GM19395 (cell line): ENCODE measurements around the gene PHF23.

Experiments
- ATAC-seq: cut with Tn5 transposase; IDR thresholded peaks from one replicate; pipeline ENCODE4 v1.9.1; 2021; ENCODE audit warnings: mild to moderate bottlenecking, moderate library complexity; ENCODE audit not compliant: unreplicated experiment

Gene PHF23

GRCh38 chr17:7221278-7222092, 17.8 kb downstream of the PHF23 start:
- no peak for ATAC-seq

- no peak for ATAC-seq
These were observed 18.5 kb downstream of the PHF23 start for GRCh38 chr17:7220593-7221277.

GRCh38 chr17:7219812-7220592, 19.3 kb downstream of the PHF23 start, which contains the start of the genes ACADVL and DLG4:
TSS of gene ACADVL (plus strand) at chr17:7219938. CDS start at chr17:7219985, 47 bp downstream.
TSS of gene DLG4 (minus strand) at chr17:7219836.
- ATAC-seq, result peak; percentile 59

- ATAC-seq, result no peak
These were observed 19.9 kb downstream of the PHF23 start for GRCh38 chr17:7219229-7219811.

- no peak for ATAC-seq
These were observed 20.5 kb downstream of the PHF23 start for GRCh38 chr17:7218758-7219157.

DNA sequence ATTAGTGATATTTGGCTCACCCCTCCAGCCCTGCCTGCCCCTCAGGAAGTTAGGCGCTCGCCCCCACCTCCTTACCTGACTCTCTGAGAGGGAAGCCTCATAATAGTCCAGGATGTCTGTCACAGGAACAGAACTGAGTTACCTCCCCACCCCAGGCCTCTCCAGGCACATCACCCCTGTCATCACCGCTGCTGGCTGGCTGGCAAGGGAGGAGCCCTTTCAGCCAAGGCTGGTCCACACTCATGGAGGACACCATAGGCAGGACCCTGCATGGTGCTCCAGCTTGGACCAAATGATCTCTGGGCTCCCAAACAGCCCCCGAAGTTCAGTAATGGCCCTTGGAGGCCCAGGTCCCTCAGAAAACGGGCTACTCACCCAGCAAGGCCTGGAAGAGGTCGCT, 21.1 kb downstream of the PHF23 start:
- ATAC-seq, result no peak

DNA sequence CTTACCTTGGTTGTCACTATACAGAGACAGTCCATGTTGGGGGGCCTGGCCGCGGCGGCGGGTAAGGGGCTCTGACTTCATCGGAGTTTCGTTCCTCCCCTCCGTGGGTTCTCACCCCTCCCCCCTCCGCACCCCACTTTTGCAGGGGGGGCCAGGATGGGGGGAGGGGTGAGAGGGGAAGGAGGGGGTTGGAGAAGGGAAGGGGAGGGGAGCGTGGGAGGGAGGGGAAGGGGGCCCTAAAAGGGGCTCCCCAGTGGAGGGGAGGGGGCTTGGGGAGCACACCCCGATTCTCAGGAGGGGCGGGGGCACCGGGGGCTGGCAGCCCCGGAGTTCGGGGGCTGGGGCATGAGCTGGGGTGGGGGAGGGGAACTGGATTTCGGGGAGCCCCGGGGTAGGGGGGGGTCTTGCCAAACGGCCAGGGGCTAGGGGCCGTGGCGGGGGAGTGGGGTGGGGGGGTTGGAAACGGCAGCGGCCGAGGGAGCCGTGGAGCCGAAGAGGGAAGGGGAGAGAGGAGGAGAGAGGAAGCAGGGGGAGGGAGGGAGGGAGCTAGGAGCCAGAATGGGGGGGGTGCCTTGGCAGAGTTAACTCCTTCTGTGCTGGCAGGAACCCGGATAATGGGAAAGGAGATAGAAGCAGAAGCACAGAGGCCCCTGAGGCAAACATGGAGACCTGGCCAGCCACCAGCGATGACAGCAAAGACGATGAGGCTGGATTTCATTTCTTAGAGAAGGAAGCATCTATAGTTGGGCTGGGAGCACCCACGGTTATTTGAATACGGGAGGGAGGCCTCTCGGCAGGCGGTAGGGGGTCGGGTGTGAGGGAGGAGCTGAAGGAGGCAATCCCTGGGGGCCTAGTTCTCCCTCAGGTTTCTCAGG, 21.9 kb downstream of the PHF23 start:
- no peak for ATAC-seq

- ATAC-seq, result no peak
These were observed 22.8 kb downstream of the PHF23 start for GRCh38 chr17:7216242-7217112.

- no peak for ATAC-seq
These were observed 23.5 kb downstream of the PHF23 start for GRCh38 chr17:7215652-7216180.

DNA sequence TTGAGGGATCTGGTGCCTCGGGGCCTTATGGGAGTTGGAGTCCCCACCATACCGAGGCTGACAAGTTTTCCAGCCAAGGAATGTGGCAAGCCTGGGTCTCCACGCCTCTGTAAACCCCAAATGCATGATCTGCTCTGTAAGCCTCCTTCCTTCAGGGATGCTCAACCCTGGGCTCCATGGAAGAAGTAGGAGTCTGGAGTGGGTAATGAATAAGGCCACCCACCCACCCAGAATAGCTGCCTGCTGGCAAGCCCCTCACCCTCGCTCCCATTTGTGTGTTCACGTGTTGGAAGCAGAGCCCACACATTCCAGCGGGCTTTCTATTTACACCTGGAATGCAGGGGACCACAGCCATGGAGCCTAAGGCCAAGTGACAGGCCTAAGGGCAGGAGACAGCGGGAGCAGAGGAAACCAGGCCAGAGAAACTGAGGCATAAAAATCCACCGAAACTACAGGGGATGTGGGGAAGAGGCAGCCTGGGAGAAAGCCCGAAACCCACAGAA, 24.1 kb downstream of the PHF23 start:
- no peak for ATAC-seq

DNA sequence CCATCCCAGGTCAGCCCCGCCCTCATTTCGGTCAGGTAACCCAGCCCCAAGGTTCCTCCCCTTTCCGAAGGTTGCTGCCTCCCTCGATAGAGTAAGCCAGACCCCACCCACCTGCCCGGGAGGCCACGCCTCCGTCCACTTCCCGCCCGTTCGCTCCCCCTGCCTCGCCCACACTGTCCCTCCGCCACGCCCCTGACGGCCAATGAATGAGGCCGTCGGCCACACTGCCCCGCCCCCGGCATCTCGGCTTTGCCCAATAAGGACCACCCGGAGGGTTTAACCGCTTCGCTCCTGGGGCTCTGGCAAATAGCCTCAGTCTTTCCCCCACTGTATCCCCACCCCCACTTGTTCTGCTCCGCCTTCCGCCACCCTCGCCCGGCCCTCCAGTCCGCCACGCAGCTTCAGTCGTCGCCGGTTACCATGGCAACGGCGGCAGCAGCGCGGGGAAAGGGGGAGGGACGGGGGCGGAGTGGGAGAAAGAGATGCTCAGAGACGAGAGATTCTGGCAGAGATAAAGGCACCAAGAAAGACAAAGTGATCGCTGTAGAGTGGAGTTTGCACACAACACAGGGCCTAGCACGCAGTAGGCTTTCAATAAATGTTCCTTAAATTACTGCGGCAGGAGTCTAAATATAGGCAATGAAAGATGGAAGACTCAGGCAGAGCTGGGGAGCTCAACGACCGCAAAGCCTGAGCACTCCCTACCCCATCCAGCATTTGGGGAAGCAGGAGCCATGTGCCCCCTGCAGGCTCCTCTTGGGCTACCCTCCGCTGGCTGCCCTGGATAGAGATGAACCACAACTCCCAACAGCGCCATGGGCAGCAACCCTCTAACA, 24.7 kb downstream of the PHF23 start:
- ATAC-seq, result peak; percentile 73

DNA sequence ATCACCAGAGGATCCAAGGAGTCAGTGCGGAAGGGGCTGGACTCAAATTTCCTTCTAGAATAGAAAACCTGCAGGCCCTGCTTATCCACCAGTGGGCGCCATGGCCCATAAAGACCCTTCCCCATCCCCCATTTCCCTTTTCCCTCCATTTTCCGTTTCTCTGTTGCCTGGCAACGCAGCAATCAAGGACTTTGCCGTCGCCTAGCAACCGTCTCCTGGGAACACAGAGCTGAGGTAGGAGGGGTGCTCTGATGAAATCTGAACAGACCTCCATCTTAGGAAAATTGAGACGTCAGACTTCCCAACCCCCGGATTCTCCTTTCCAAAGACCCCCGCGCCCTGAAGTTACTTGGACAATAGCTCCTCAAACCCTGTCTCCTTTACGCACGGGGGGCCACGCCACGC, 25.4 kb downstream of the PHF23 start:
- no peak for ATAC-seq

- no peak for ATAC-seq
These were observed 27.6 kb downstream of the PHF23 start for GRCh38 chr17:7211491-7212273.

GRCh38 chr17:7208754-7209460, 30.4 kb downstream of the PHF23 start:
- no peak for ATAC-seq

DNA sequence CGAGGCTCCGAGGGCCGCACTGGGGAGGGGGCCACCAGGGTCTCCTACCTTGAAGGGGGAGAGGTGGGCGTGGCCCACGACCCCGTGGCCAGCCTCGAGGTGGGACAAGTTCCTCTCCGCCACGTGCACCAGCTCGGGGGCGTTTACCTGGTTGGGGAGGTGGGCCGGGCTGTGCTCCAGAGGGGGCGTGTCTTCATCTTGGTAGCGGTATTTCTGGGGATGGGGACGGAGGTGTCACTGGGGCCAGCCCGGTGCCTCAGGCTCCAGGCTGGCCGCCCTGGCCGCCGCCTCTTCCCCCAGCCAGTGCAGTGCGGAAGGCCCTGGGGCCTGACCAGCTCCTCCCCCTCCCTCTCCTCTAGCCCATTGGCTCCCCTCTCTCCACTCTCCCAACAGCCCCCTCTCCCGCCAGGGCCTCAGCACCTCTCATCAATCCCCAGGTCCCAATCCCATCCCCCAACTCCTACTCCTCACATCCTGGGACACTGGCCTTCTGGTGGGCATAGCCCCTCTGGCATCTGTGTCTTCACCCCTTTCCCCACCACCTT, 31.2 kb downstream of the PHF23 start:
- no peak for ATAC-seq
